Fibroblast of lung (primary cell): Measurements from ENCODE around the gene ZFYVE26.

Experiments
- CTCF ChIP-seq, 2 donors: IDR thresholded peaks in 1 of 2; conservative IDR thresholded peaks in 1 of 2; 1 replicate in 1 of 2; 2 replicates in 1 of 2; pipeline ENCODE4 v1.5.1; 2011 to 2012; ENCODE audit warnings: low read length in 2 of 2, control low read depth in 1 of 2, inconsistent platforms in 1 of 2, low read depth in 1 of 2, mild to moderate bottlenecking in 1 of 2
- EZH2 ChIP-seq: IDR thresholded peaks from 2 replicates; pipeline ENCODE4 v1.5.1; 2012; ENCODE audit warnings: low read length, control low read depth, mild to moderate bottlenecking; ENCODE audit errors: missing control alignments

DNA sequence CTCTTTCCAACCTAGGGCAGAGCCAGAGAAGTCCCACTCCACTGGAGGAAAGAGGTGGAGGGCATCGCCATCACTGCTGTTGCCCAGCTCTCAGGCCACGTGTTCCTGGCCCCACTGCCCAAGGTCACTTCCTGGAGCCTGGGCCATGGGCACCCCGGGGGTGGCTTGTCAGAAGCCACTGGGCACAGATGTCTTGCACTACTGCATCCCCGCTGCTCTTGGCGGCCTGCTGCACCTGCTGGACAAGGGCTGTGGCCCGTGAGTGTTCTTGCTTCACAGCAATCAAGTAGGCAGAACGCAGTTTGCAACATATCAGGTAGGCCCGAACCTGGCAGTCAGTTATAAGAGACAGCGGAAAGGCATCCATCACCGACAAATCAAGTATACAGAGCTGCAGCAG is 68.1 kb downstream of the ZFYVE26 start:
- TF ChIP-seq CTCF (conservative IDR thresholded peaks at IDR 0.05 in 1 of 2, IDR thresholded peaks at IDR 0.05 in 1 of 2; ENCODE audit: low read depth in 1 of 2, low read length in 2 of 2), result no peak
- TF ChIP-seq EZH2, result no peak
